ENCODE results near the gene P2RY6. TPM values are rescaled to one million over a fixed set of nuclear protein-coding genes. Genes with fewer than 3 reads are reported as not detected.

The P2RY6 gene
- total RNA-seq, 1 experiment from 2014 or later: 0.15 TPM

GRCh38 chr11:73229321-73229895 is 42.7 kb upstream of the P2RY6 start:
- Histone ChIP-seq H3K27ac (ENCODE audit: low read depth, low read length) (no peak overlapping the region), H3K9me2 (ENCODE audit: insufficient read depth) (no peaks in the 10 kb centered on the region), H3K36me3 (ENCODE audit: control insufficient read depth in 1 of 2, insufficient read depth in 2 of 2, low read length in 2 of 2) (no peaks in the 10 kb centered on the region), H3K4me1 (ENCODE audit: control insufficient read depth in 1 of 2, insufficient read depth in 2 of 2, low read length in 2 of 2) (peaks cover 25 to 34% of the 10 kb centered on the region in 2 experiments), H3K27me3 (ENCODE audit: insufficient read depth, low read length) (no peaks in the 10 kb centered on the region), H3K9ac (ENCODE audit: low read length) (no peak overlapping the region), H3K79me2 (ENCODE audit: insufficient read depth, low read length) (no peaks in the 10 kb centered on the region), H3K4me3 (replicated peaks in 1 of 2; ENCODE audit: low read depth in 1 of 2, low read length in 2 of 2) (no peak overlapping the region), H2AFZ (ENCODE audit: low read depth, low read length, poor library complexity, severe bottlenecking) (no peak overlapping the region), H3K9me3 (ENCODE audit: control insufficient read depth in 1 of 2, insufficient read depth in 1 of 2, low read depth in 1 of 2, low read length in 2 of 2) (no peaks in the 10 kb centered on the region), H3K4me2 (ENCODE audit: low read length) (peak overlapping the region; percentile 64), H4K20me1 (ENCODE audit: insufficient read depth) (no peaks in the 10 kb centered on the region)
- no peak for TF ChIP-seq SRF (IDR thresholded peaks at IDR 0.05; ENCODE audit: low read depth)
- no peak for TF ChIP-seq JUND (IDR thresholded peaks at IDR 0.05)
- no peak for TF ChIP-seq ELF1 (IDR thresholded peaks at IDR 0.05; ENCODE audit: borderline replicate concordance, low read depth)
- no peak for TF ChIP-seq ZBTB33 (IDR thresholded peaks at IDR 0.05; ENCODE audit: extremely low read depth, insufficient replicate concordance, low read length)
- no peak for TF ChIP-seq EZH2 (IDR thresholded peaks at IDR 0.05)
- no peak for TF ChIP-seq CTCF (IDR thresholded peaks at IDR 0.05 in 2 of 3, conservative IDR thresholded peaks at IDR 0.05 in 1 of 3; ENCODE audit: borderline replicate concordance in 1 of 3, insufficient read depth in 1 of 3, low read depth in 2 of 3, low read length in 2 of 3)
- TF ChIP-seq ZNF274 (IDR thresholded peaks at IDR 0.05; ENCODE audit: low read depth, low read length): no peak
- TF ChIP-seq POLR2A (IDR thresholded peaks at IDR 0.05; ENCODE audit: borderline replicate concordance, extremely low read depth, insufficient read depth, insufficient read length): no peak
- TF ChIP-seq CEBPB (IDR thresholded peaks at IDR 0.05; ENCODE audit: low read depth): no peak
- TF ChIP-seq CBX3 (IDR thresholded peaks at IDR 0.05; ENCODE audit: low read depth): no peak
- TF ChIP-seq EZH2phosphoT487 (IDR thresholded peaks at IDR 0.05; ENCODE audit: borderline replicate concordance): no peak
- TF ChIP-seq SP1 (IDR thresholded peaks at IDR 0.05; ENCODE audit: low read depth): no peak
- TF ChIP-seq YY1 (IDR thresholded peaks at IDR 0.05; ENCODE audit: extremely low read depth, insufficient replicate concordance, low read depth, low read length): no peak
- RAD21 ChIA-PET (ENCODE audit: low non-redundant PET in 1 of 2, low total read pairs in 2 of 2, uncharacterized antibody in 2 of 2, unreplicated experiment in 2 of 2): no interaction called here
- BruUV-seq (replicated peaks): no TSS peak
- ATAC-seq: no peak
- no peak for DNase-seq (ENCODE audit: low read depth, low spot score)
- intact Hi-C loops (cut with micrococcal nuclease): no loop called here
- CTCF ChIA-PET: no interaction called here
- POLR2A ChIA-PET: no interaction called here

Data from HCT116 (cell line).